C4-2B (cell line): Measurements from ENCODE around the gene FAAP100.

Source experiments
- H3K27ac ChIP-seq: fragments of 450-650 bp; 2 replicates; pipeline ENCODE4 v1.5.1; 2017
- ZFX ChIP-seq: fragments of 450-650 bp; IDR thresholded peaks from 2 replicates; pipeline ENCODE4 v1.6.1; 2017
- TF ChIP-seq, protein P1 (sequence below): fragments of 450-650 bp; conservative IDR thresholded peaks from 2 replicates; pipeline ENCODE4 v1.5.1; 2017; ENCODE audit warnings: mild to moderate bottlenecking

FAAP100 gene

DNA sequence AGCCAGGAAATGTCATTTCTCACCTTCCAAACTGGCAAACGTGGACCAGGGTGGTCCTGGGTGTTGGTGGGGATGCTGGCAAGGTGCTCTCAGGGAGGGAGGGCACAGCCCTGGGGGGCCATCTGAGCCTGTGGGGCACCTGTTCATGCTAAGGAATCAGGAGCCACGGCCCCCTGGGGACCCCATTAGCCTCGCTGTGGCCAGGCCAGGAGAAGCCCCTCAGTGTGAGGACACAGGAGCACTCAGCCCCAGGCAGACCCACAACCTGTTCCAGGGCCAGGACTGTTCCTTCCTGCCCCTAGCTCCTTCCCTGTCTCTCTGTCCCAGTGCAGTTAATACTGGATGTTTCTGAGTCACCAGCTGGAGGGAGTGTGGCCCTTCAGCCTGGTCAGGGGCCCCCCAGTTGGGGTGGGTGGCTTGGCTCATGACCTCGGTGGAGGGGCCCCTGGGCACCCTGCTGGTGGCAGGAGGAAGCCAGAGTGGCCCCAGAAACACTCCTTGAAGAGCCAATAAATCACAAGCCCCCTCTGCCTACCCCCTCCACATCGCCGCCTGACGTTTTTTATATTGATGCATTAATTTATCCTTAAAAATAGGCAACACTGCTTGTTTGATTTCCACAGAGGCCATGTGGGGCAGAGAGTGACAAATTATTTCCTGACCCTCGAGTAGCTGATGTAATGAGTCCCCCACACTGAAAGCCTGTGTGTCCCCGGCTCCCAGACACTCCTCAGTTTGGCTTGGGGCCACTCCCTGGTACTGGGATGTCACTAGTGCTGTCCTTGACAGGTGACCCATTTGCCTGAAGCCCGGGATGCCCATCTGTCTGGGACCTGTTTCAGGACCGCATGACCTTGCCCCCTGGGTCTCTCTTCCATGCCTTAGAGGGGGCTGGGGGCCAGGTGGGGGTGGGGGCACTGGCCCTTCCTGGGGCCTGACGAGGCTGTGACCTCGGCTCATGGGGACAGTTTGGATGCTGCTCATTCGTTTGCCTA lies 61.9 kb downstream of the FAAP100 start:
- H3K27ac ChIP-seq = no peak overlapping the region
- no peak for TF ChIP-seq ZFX
- TF ChIP-seq, protein P1, sequence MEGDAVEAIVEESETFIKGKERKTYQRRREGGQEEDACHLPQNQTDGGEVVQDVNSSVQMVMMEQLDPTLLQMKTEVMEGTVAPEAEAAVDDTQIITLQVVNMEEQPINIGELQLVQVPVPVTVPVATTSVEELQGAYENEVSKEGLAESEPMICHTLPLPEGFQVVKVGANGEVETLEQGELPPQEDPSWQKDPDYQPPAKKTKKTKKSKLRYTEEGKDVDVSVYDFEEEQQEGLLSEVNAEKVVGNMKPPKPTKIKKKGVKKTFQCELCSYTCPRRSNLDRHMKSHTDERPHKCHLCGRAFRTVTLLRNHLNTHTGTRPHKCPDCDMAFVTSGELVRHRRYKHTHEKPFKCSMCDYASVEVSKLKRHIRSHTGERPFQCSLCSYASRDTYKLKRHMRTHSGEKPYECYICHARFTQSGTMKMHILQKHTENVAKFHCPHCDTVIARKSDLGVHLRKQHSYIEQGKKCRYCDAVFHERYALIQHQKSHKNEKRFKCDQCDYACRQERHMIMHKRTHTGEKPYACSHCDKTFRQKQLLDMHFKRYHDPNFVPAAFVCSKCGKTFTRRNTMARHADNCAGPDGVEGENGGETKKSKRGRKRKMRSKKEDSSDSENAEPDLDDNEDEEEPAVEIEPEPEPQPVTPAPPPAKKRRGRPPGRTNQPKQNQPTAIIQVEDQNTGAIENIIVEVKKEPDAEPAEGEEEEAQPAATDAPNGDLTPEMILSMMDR = no peak
